Right forelimb (tissue), 1 donor: ENCODE data around the gene SH2D7.
"Not testable (repeated sequence)": the region's sequence is repeated elsewhere in the genome, so short reads cannot be mapped to it uniquely, and the experiment has no call there.

Experiments used
- DNase-seq: peaks from one replicate; pipeline ENCODE4 v3.0.0-alpha.2; 2018

SH2D7 gene

DNA sequence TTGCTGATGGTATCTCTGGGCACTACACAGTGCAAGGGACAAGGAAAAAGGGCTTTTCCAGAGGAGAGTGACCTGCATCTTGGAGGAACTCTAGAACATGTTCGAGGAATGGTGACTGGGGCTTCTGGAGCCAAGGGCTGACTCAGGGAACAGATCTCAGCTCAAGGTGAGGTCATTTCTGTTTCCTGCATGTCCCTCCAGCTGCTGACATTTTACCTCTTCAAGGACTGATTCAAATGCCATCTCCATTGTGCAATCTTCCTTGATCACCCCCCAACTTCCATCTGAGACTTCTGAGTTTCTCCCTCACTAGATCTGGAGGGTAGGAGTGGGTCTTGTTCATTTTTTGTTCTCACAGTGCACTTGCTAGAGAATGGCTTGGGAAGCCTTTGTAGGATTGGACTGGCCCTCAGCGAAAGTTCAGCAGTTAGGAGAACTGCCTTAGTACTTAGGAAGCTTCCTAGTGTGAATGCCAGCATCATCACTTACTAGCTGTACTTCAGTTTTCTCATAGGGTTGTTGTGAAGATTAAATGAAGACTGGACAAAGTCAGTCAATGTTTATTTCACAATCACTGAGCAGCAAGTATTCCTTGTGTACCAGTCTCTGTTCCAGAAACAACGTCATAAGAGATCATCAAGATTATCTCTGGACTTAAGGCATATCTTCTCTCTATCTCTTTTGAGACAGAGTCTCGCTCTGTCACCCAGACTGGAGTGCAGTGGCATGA, 54.2 kb downstream of the SH2D7 start:
- no peak for DNase-seq

DNA sequence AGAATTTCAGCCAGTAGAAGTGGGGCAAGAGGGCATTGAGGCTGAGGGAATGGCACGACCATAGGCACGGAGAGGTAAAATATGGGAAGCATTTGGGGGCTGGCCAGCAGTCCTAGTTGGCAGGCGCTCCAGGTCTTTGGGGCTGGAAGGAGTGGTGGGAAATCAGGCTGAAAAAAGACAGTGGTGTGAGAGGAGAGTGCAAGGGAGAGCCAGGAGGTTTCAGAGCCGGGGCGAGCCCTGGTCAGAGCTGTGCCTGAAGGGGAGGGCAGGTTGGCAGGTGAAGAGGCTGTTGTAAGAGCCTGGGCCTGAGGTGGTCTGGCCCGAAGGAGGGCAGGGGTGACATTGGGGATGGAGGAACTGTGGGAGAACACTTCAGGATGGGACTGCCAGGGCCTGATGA, 55.2 kb downstream of the SH2D7 start:
- DNase-seq, result no peak

DNA sequence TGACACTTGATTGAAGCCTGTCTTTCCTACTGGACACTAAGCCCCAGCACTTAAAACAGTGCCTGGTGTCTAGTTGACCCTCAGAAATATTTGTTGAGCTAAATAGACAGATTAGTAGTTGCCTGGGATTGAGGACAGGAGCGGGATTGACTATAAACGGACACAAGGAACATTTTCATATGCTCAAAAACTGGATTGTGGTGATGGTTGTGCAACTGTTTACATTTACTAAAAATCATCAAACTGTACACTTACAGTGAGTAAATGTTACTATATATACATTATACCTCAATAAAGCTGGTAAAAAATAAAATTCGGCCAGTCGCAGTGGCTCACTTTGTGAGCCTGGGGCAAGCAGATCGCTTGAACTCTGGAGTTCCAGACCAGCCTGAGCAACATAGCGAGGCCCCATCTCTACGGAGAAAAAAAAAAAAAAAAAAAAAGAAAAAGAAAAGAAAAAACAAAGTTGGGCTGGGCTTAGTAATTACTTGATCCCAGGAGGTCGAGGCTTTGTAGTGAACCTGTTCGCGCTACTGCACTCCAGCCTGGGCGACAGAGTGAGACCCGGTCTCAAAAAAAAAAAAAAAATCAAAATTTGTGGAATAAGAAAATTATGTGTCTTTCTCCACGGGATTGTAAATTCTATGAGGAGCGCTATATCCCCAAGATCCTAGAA, 56.2 kb downstream of the SH2D7 start:
- no peak for DNase-seq

DNA sequence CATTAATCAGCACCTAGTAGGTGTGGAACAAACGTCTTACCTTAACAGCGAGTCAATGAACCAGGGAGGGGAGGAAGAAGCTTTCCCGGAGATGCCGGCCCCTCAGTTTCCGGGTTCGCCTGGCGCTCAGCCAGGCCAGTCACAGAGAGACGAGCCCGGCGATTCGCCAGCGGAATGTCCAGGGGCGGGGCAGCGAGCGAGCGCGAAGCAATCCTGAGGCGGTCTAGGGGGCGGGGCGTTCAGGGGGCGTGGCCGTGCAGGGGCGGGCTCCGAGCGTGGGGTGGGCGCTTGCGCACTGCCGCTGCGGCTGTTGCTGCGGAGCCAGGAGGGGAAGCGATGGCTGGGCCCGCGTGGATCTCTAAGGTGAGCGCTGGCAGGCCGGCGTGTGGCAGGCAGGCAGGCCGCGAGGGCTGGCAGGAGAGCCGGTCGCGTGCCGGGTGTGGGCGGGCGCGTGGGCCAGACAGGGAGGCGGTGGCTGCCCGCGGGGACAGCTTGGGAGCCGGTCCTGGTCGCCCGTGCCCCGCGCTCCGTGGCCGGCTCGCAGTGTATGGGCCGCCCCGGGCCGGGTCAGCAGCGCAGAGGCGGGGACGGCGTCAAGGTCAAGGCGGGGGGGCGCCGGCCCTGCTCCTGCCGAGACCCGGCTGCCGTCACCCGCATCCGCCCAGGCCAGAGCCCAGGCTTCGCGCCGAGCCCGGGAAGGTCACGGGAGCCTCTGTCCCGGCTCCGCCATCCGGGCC, 56.9 kb downstream of the SH2D7 start, which contains the start of gene IDH3A:
Gene IDH3A, plus strand, starts transcription at position 295 of the 737 bp plus-strand sequence. Its CDS starts 42 bp downstream, at position 337.
- peak; percentile 100 for DNase-seq

DNA sequence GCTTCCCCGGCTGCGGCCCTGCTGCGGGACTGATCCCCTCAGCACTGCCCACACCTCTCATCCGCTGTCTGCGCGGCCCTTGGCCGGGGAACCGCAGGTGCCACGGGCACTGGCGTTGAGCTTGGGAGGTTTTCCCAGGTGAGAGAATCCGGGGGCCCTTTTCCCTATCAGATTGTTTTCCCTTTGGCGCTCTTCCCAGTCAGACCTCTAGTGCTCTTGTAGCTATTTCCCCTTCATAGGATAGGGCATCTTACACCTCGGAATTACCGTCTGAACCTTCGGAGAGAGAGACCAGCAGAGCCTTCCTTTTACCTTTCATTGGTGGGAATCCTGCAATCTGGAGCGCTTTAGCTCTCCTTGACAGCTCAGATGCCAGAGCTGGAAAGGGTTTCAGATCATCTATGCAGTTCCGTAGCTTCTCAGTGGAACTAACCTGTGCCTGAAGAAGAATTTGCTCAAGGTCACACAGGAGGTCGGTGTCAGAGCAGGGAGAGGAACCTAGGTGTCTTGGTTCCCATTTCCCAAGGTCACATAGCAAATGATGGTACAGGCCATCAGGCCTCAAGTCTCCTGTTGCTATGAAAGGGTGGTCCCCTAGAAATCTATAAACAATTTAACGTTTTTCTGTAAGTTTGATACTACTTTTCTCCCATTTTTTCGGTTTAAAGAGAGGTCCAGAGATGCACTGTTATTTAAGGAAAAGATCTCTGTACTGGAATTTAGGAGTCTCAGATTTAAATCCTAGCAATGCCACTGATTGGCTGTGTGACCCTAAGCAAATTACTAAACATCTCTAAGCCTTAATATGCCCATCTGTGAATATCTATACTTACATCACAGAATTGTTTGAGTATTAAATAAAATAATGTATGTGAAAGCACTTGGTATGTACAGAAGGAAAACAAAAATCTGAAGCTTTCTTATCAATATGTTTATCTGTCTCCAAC, 57.7 kb downstream of the SH2D7 start:
- DNase-seq, result no peak

DNA sequence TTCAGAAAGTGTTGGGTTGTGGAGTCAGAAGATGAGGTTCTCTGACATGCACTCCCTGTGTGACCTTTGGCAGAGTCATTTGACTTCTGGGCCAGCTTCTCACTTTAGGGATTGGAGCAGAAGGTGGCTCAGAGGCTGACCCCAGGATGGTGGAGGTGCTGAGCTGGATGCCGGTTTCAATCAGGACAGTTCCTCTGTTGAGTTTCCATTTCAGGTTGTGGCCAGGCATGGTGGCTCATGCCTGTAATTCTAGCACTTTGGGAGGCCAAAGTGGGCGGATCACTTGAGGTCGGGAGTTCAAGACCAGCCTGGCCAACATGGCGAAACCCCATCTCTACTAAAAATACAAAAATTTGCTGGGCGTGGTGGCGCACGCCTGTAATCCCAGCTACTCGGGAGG, 58.7 kb downstream of the SH2D7 start:
- not testable (repeated sequence) for DNase-seq
